Naive thymus-derived CD4-positive, alpha-beta T cell (primary cell): ENCODE results near the gene ATP8B3. TPM values are rescaled to one million over a fixed set of nuclear protein-coding genes. Genes with fewer than 3 reads are reported as not detected.
A peak's percentile ranks its signal among the peaks of the same experiment; 100 is the strongest.

Experiments
- ATAC-seq: fragments of 150-1000 bp; cut with Tn5 transposase; 2 replicates; pipeline ENCODE4 v1.10.0; 2021; ENCODE audit warnings: mild to moderate bottlenecking, moderate library complexity
- CTCF ChIA-PET: fragments of 350-600 bp; sonication (Branson Sonifier 250); formaldehyde crosslinking; loops from one replicate; lab custom pipeline; 2021; ENCODE audit warnings: antibody characterized with exemption; lab: Charles Lee
- POLR2A ChIA-PET: fragments of 350-600 bp; sonication (Branson Sonifier 250); formaldehyde crosslinking; loops from one replicate; lab custom pipeline; 2021; ENCODE audit warnings: antibody characterized with exemption, inconsistent platforms; lab: Charles Lee
- DNase-seq, 9 donors: peaks; one replicate each; pipeline versions ENCODE4 v3.0.0 to v3.0.0-alpha.2; 2020 to 2022; ENCODE audit warnings: mixed read lengths in 1 of 9
- H3K27ac ChIP-seq: one replicate; pipeline ENCODE4 v1.7.0; 2013; ENCODE audit warnings: mild to moderate bottlenecking, low read depth, low read length, moderate library complexity
- H3K27me3 ChIP-seq, 2 donors: one replicate each; pipeline ENCODE4 v1.7.0; 2013; ENCODE audit warnings: low read length in 2 of 2, mild to moderate bottlenecking in 2 of 2, moderate library complexity in 2 of 2; ENCODE audit not compliant: control insufficient read depth in 2 of 2, insufficient read depth in 2 of 2
- H3K36me3 ChIP-seq, 3 experiments: 1 replicate in 2 of 3; 2 replicates in 1 of 3; pipeline ENCODE4 v1.7.0; 2013; ENCODE audit warnings: low read length in 3 of 3, mild to moderate bottlenecking in 3 of 3, moderate library complexity in 1 of 3; ENCODE audit not compliant: insufficient read depth in 3 of 3, control insufficient read depth in 2 of 3
- H3K4me1 ChIP-seq, 2 donors: one replicate each; pipeline ENCODE4 v1.7.0; 2013; ENCODE audit warnings: low read length in 2 of 2, mild to moderate bottlenecking in 2 of 2, moderate library complexity in 1 of 2; ENCODE audit not compliant: control insufficient read depth in 2 of 2, insufficient read depth in 2 of 2
- H3K4me3 ChIP-seq: 2 replicates; pipeline ENCODE4 v1.7.0; 2013; ENCODE audit warnings: mild to moderate bottlenecking, low read length
- H3K9me3 ChIP-seq, 3 experiments: 1 replicate in 2 of 3; 2 replicates in 1 of 3; pipeline ENCODE4 v1.7.0; 2013; ENCODE audit warnings: low read length in 3 of 3; ENCODE audit not compliant: control insufficient read depth in 2 of 3
- H3K27ac Mint-ChIP-seq, 9 donors: one replicate each; pipeline ENCODE4 v1.8.0; 2020 to 2022; ENCODE audit warnings: mixed read lengths in 9 of 9, mild to moderate bottlenecking in 8 of 9, moderate library complexity in 5 of 9, inconsistent platforms in 2 of 9
- H3K27me3 Mint-ChIP-seq, 5 donors: one replicate each; pipeline ENCODE4 v1.8.0; 2021 to 2022; ENCODE audit warnings: mixed read lengths in 5 of 5, mild to moderate bottlenecking in 1 of 5
- H3K36me3 Mint-ChIP-seq, 5 donors: one replicate each; pipeline ENCODE4 v1.8.0; 2020 to 2022; ENCODE audit warnings: mixed read lengths in 5 of 5, mild to moderate bottlenecking in 3 of 5, inconsistent platforms in 1 of 5
- H3K4me1 Mint-ChIP-seq, 7 donors: one replicate each; pipeline ENCODE4 v1.8.0; 2020 to 2022; ENCODE audit warnings: mixed read lengths in 7 of 7, mild to moderate bottlenecking in 3 of 7, inconsistent platforms in 1 of 7
- H3K4me3 Mint-ChIP-seq, 10 donors: one replicate each; pipeline ENCODE4 v1.8.0; 2020 to 2022; ENCODE audit warnings: mild to moderate bottlenecking in 10 of 10, mixed read lengths in 10 of 10, moderate library complexity in 6 of 10, inconsistent platforms in 2 of 10
- H3K9me3 Mint-ChIP-seq, 11 donors: one replicate each; pipeline ENCODE4 v1.8.0; 2020 to 2022; ENCODE audit warnings: mixed read lengths in 11 of 11, mild to moderate bottlenecking in 4 of 11, inconsistent platforms in 1 of 11, moderate library complexity in 1 of 11
- intact Hi-C, 2 donors: fragments of 100-400 bp; cut with micrococcal nuclease; formaldehyde crosslinking; loops; one replicate each; pipeline ENCODE4 v1.15.1; 2023
- polyA plus RNA-seq, 2 donors: library from polyadenylated mRNA; unstranded; fragments of 300-500 nt; fragmentation: Illumina TruSeq; gene quantifications; one replicate each; pipeline ENCODE4 v1.2.3, GENCODE V29; 2021
- total RNA-seq, 6 experiments: library from RNA in 5 of 6; stranded (reverse) in 5 of 6; gene quantifications; 1 replicate in 5 of 6; 2 replicates in 1 of 6; pipeline ENCODE4 v1.2.3 and lab custom pipeline; 2021 to 2026

The ATP8B3 gene
- total and polyA plus RNA-seq, 7 experiments from 2014 or later: 0.83 to 15.3 (median 3.2) TPM

DNA sequence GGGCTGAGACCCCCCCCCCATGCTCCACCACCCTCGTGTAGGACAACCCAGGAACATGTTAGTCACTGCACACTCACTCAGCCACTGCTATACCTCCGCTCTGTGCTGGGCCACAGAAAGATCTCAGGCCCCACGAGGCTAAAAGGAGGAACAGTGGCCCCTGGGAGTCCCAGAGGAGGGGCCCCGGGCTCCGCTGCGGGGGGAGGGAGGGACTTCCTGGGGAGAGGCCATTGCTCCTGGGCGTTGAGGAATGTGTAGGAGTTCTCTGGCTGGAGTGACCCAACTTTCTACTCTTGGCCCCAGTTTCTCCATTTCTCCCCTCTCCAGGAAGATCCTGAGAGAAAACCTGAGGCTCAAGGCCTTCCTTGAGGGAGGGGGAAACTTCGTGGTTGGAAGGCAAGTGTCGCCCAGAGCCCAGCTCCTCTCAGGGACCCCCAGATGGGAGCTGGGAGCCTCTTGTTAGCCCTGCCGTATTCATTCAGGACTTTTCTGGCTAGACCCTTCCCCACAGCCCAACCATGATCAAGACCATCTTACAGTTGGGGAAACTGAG lies 45.2 kb downstream of the ATP8B3 start:
- DNase-seq (no peak), ATAC-seq (no peak)
- Histone ChIP-seq H3K4me1 (no peaks in the 10 kb centered on the region), H3K27ac (no peak overlapping the region), H3K9me3 (peaks cover 0 to 11% (median 0%) of the 10 kb centered on the region in 3 experiments), H3K4me3 (no peak overlapping the region), H3K27me3 (peaks cover 13 to 16% of the 10 kb centered on the region in 2 donors), H3K36me3 (no peaks in the 10 kb centered on the region)
- Mint-ChIP-seq H3K36me3 (peaks cover 0 to 15% (median 2%) of the 10 kb centered on the region in 5 donors), H3K4me3 (no peak overlapping the region), H3K9me3 (peaks cover 4 to 19% (median 15%) of the 10 kb centered on the region in 11 donors), H3K27ac (no peak overlapping the region), H3K27me3 (peaks cover 58 to 84% (median 62%) of the 10 kb centered on the region in 5 donors), H3K4me1 (no peaks in the 10 kb centered on the region)
- intact Hi-C loops: loop anchor here (1.0 to 5.0 kb wide), 5 partner anchors 59 to 221 kb away; no protein-coding TSS in a partner anchor
- ChIA-PET CTCF (interaction anchor here (1.0 to 1.5 kb wide), 3 partner anchors 25 to 93 kb away, joined by 3 to 5 read pairs (median 3); no protein-coding TSS in a partner anchor), POLR2A (interaction anchor here (0.6 kb wide), 1 partner anchor 271 kb away, joined by 3 read pairs; no protein-coding TSS in a partner anchor)

DNA sequence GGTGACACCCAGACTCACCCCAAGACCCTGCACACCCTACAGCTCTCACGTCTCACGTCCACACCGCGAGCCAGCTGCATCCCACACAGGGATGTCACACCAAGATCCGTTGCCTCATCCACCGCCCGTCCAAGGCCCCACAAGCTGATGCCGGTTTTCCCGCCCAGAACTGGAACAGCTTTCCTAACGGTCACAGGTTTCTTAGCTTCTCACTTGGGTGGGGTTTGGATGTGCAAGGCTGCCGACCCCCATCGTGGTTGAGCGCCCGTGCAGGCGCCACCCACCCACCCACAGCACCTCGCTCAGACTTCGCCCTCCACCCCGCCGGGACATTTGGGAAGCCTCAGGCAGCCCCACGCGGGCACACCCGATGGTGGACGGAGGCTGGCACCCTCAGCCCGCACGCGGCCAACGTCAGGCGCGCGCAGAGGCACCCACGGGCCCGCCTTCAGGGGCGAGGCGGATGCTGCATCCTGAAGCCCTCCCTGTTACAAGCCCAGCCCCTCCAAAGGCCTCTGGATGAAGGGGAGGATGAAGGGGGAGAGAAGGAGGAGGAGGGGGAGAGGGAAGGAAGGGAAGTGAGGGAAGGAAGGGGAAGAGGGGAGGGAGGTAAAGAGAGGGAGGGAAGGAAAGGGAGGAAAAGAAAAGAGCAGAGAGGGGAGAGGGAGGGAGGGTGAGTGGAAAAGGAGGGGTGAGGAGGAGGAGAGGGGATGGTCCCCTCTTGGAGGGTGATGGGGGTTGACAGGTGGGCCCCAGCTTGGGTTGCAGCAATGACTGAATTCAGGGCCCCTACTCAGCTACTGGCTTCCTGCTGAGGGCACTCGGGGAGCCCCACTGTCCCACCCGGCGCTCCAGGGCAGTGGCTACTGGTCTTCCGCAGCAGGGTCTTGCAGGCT lies 45.9 kb downstream of the ATP8B3 start:
- no peak overlapping the region for H3K4me3 ChIP-seq
- DNase-seq: no peak
- H3K36me3 Mint-ChIP-seq: peaks cover 0 to 13% (median 2%) of the 10 kb centered on the region in 5 donors
- intact Hi-C loops: loop anchor here in 1 of 2 donors (5.0 kb wide), 1 partner anchor 219 kb away; no protein-coding TSS in a partner anchor
- H3K4me1 Mint-ChIP-seq: no peaks in the 10 kb centered on the region
- H3K36me3 ChIP-seq: no peaks in the 10 kb centered on the region
- ATAC-seq: no peak
- CTCF ChIA-PET: interaction anchor here (1.0 to 1.3 kb wide), 3 partner anchors 26 to 220 kb away, joined by 3 to 5 read pairs (median 3); no protein-coding TSS in a partner anchor
- no peak overlapping the region for H3K4me3 Mint-ChIP-seq
- H3K9me3 Mint-ChIP-seq: peaks cover 1 to 14% (median 11%) of the 10 kb centered on the region in 11 donors
- H3K9me3 ChIP-seq: peaks cover 0 to 10% (median 0%) of the 10 kb centered on the region in 3 experiments
- H3K27ac ChIP-seq: no peak overlapping the region
- H3K27me3 Mint-ChIP-seq: peaks cover 61 to 90% (median 66%) of the 10 kb centered on the region in 5 donors
- H3K4me1 ChIP-seq: no peaks in the 10 kb centered on the region
- POLR2A ChIA-PET: no interaction called here
- peaks cover 13 to 16% of the 10 kb centered on the region in 2 donors for H3K27me3 ChIP-seq
- H3K27ac Mint-ChIP-seq: no peak overlapping the region

DNA sequence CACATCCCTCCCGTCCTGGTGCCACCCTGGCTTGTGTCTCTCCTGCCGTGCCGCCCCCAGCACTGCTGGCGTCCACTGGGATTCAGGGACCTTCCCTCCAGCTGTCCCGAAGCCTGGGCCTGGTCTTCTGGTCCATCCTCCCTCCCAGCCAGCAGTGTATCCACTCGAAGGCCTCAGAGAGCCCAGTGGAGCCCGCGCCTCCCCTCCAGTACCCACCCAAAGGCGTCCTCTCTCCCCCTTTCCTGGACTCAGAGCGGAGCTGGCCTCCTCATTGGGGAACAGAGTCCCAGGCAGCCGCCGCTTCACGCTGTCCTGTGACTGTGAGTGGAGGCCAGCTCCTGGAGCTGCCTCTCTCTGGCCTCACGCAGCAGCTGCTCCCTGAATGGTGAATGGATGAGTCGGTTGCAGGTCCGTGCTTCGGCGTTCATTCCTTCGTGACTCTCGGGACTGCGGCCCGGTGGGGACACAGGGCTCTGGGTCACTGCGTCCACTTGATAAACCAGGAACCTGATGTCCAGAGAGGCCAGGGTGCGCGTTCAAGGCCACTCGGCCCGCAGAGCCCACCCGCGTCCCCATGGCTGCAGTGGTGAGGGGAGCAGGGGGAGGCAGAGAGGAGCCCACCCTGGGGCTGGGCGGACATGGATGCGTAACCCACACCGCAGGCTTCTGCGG lies 46.7 kb downstream of the ATP8B3 start:
- ChIA-PET CTCF (interaction anchor here (0.8 to 1.3 kb wide), 2 partner anchors 60 to 219 kb away, joined by 3 to 5 read pairs; no protein-coding TSS in a partner anchor), POLR2A (no interaction called here)
- Histone ChIP-seq H3K9me3 (peaks cover 0 to 2% (median 0%) of the 10 kb centered on the region in 3 experiments), H3K27me3 (peaks cover 13 to 16% of the 10 kb centered on the region in 2 donors), H3K27ac (no peak overlapping the region), H3K4me1 (no peaks in the 10 kb centered on the region), H3K4me3 (no peak overlapping the region), H3K36me3 (no peaks in the 10 kb centered on the region)
- peaks cover 0 to 6% (median 2%) of the 10 kb centered on the region in 5 donors for H3K36me3 Mint-ChIP-seq
- no peak overlapping the region for H3K27ac Mint-ChIP-seq
- ATAC-seq: no peak
- no peaks in the 10 kb centered on the region for H3K4me1 Mint-ChIP-seq
- DNase-seq: no peak
- H3K27me3 Mint-ChIP-seq: peaks cover 61 to 91% (median 64%) of the 10 kb centered on the region in 5 donors
- intact Hi-C loops: loop anchor here in 1 of 2 donors (5.0 kb wide), 1 partner anchor 218 kb away; no protein-coding TSS in a partner anchor
- no peak overlapping the region for H3K4me3 Mint-ChIP-seq
- H3K9me3 Mint-ChIP-seq: peaks cover 0 to 6% (median 3%) of the 10 kb centered on the region in 11 donors

DNA sequence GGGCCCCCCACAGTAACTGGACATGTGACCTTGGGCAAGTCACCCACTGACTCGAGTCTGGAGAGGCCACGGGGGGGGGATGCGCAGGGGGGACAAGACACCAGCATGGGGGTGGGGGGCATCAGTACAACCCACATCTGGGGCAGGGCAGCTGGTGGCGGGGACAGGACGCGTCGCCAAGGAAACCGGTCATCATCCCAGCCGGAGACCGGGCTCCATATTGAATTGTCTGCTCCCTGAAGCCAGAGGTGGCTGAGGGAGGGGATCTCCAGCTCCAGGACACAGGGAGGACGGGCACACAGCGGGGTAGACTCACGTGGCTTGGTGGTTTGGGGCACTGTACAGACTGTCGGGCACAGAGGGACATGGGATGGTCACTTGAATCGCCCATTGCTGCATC lies 47.3 kb downstream of the ATP8B3 start:
- peaks cover 0 to 2% (median 0%) of the 10 kb centered on the region in 5 donors for H3K36me3 Mint-ChIP-seq
- ATAC-seq: no peak
- intact Hi-C loops: loop anchor here in 1 of 2 donors (5.0 kb wide), 1 partner anchor 217 kb away; no protein-coding TSS in a partner anchor
- no peaks in the 10 kb centered on the region for H3K9me3 Mint-ChIP-seq
- CTCF ChIA-PET: interaction anchor here (0.8 to 1.3 kb wide), 2 partner anchors 61 to 219 kb away, joined by 3 to 5 read pairs; no protein-coding TSS in a partner anchor
- Histone ChIP-seq H3K27me3 (peaks cover 11 to 20% of the 10 kb centered on the region in 2 donors), H3K27ac (no peak overlapping the region), H3K36me3 (no peaks in the 10 kb centered on the region), H3K4me3 (no peak overlapping the region), H3K4me1 (no peaks in the 10 kb centered on the region), H3K9me3 (no peaks in the 10 kb centered on the region)
- DNase-seq: no peak
- no peak overlapping the region for H3K4me3 Mint-ChIP-seq
- POLR2A ChIA-PET: no interaction called here
- H3K4me1 Mint-ChIP-seq: no peaks in the 10 kb centered on the region
- peaks cover 54 to 91% (median 58%) of the 10 kb centered on the region in 5 donors for H3K27me3 Mint-ChIP-seq
- no peak overlapping the region for H3K27ac Mint-ChIP-seq

DNA sequence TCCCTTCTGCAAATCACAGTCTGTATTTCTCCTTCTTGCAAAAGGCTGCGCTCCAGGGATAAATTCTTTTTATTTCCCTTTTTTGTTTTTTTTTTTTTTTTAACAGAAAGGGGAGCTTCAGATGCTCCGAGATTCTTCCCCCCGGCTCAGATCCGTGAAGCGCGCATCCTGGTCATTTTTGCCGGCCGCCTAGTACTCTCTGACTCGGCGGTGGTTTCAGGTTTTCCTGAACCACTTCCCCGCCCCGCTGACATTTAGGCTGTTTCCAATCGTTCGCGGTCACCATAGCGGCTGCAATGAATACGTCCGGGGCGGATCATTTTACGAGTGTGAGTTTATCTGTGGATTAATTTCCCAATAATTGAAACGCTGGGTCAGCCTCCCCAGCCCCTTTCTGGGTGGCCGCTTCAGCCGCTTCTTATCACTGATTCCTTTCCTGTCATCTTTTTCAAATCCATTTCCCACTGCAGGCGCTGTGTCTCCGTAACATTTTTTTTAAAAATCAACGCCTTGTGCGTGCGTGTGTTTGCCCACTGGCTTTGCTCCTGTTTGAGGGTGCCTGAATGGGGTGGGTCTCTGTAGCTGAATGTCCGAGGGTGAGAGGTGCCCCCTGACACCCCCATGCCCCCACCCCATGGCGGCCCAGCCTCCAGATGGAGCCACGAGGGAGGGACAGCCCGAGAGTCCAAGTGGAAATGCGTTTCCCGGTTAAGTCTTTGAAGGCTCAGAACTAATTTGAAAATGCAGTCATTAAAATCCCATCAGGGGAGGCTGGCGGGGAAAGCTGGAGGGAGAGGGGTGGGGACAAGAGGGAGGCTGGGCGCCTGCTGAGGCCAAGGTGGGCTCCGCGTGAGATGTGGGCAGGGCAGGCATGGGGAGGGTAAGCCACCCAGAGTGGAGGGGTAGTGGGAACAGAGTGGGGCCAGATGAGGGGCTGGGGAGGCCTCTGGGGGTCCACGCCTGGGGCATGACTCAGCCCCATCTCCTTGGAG lies 48.1 kb downstream of the ATP8B3 start:
- no peaks in the 10 kb centered on the region for H3K4me1 ChIP-seq
- H3K27ac ChIP-seq: no peak overlapping the region
- ChIA-PET CTCF (no interaction called here), POLR2A (no interaction called here)
- peaks cover 0 to 2% (median 0%) of the 10 kb centered on the region in 5 donors for H3K36me3 Mint-ChIP-seq
- H3K9me3 ChIP-seq: no peaks in the 10 kb centered on the region
- peaks cover 9 to 21% of the 10 kb centered on the region in 2 donors for H3K27me3 ChIP-seq
- H3K4me3 ChIP-seq: no peak overlapping the region
- no peak for DNase-seq
- H3K36me3 ChIP-seq: no peaks in the 10 kb centered on the region
- H3K9me3 Mint-ChIP-seq: no peaks in the 10 kb centered on the region
- ATAC-seq: no peak
- H3K4me1 Mint-ChIP-seq: no peaks in the 10 kb centered on the region
- peaks cover 46 to 93% (median 55%) of the 10 kb centered on the region in 5 donors for H3K27me3 Mint-ChIP-seq
- no peak overlapping the region for H3K4me3 Mint-ChIP-seq
- intact Hi-C loops: no loop called here
- H3K27ac Mint-ChIP-seq: peak overlapping the region in 1 of 9 donors; percentile 52
